Cardiac muscle cell (in vitro differentiated cells and primary cell): Measurements from ENCODE around the gene JAK2. TPM values are rescaled to one million over a fixed set of nuclear protein-coding genes. Genes with fewer than 3 reads are reported as not detected.

ENCODE experiments used
- DNase-seq, 2 donors: peaks; one replicate each; pipeline versions ENCODE4 v3.0.0 to v3.0.0-alpha.2; 2010 to 2017; ENCODE audit warnings: low read depth in 1 of 2, low spot score in 1 of 2
- H3K27ac ChIP-seq: fragments of 200-600 bp; sonication (generic); 2 replicates; pipeline ENCODE4 v1.5.1; 2016
- H3K27me3 ChIP-seq: fragments of 200-600 bp; sonication (generic); 2 replicates; pipeline ENCODE4 v1.6.0; 2016; ENCODE audit warnings: control low read depth
- H3K36me3 ChIP-seq: fragments of 200-600 bp; sonication (generic); 2 replicates; pipeline ENCODE4 v1.5.1; 2016; ENCODE audit warnings: control low read depth
- H3K4me1 ChIP-seq: fragments of 200-600 bp; sonication (generic); 2 replicates; pipeline ENCODE4 v1.8.1; 2017; ENCODE audit warnings: low read depth, mild to moderate bottlenecking, mixed run types
- H3K4me3 ChIP-seq: fragments of 200-600 bp; sonication (generic); 2 replicates; pipeline ENCODE4 v1.5.1; 2016; ENCODE audit warnings: mild to moderate bottlenecking
- H3K9me3 ChIP-seq: fragments of 200-600 bp; sonication (generic); 2 replicates; pipeline ENCODE4 v1.5.1; 2017; ENCODE audit warnings: low read depth, mild to moderate bottlenecking, control low read depth
- polyA plus RNA-seq: library from polyadenylated mRNA; unstranded; fragments of >200 nt; fragmentation: Nextera tagmentation; extraction: Ambion mirVana; gene quantifications from 2 replicates; pipeline ENCODE4 v1.2.1, GENCODE V29; 2016
- total RNA-seq: library from RNA; depleted of rRNA; stranded (reverse); fragments of >200 nt; gene quantifications from 2 replicates; pipeline ENCODE4 v1.2.3, GENCODE V29; 2016
- TF ChIP-seq, protein P1 (sequence below): IDR thresholded peaks from 2 replicates; pipeline ENCODE4 v1.5.1; 2012; ENCODE audit warnings: low read depth, mild to moderate bottlenecking, low read length

The JAK2 gene
- total and polyA plus RNA-seq, 2 experiments from 2014 or later: 3.9 to 6.6 TPM

DNA sequence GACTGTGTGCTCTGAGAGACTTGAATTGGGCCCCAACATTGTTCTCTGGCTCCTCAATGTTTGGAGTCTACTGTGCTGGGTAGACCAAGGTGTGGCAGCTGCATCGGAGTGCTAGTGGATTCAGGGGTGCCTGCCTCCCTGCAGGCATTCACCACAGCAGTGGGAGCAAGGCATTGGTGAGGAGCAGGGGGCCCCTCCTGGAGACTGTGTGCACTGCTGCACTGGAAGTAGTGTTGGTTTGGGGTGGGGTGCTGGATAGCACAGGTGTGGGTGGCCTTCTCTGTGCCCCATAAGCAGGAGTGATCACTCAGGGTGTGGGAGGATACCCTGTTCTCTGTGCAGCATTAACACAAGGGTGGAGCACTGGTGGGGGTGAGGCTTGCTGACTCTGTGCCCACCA is 161.2 kb downstream of the JAK2 start:
- no peaks in the 10 kb centered on the region for H3K9me3 ChIP-seq
- TF ChIP-seq, protein P1, sequence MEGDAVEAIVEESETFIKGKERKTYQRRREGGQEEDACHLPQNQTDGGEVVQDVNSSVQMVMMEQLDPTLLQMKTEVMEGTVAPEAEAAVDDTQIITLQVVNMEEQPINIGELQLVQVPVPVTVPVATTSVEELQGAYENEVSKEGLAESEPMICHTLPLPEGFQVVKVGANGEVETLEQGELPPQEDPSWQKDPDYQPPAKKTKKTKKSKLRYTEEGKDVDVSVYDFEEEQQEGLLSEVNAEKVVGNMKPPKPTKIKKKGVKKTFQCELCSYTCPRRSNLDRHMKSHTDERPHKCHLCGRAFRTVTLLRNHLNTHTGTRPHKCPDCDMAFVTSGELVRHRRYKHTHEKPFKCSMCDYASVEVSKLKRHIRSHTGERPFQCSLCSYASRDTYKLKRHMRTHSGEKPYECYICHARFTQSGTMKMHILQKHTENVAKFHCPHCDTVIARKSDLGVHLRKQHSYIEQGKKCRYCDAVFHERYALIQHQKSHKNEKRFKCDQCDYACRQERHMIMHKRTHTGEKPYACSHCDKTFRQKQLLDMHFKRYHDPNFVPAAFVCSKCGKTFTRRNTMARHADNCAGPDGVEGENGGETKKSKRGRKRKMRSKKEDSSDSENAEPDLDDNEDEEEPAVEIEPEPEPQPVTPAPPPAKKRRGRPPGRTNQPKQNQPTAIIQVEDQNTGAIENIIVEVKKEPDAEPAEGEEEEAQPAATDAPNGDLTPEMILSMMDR: no peak
- no peaks in the 10 kb centered on the region for H3K36me3 ChIP-seq
- H3K27ac ChIP-seq: no peak overlapping the region
- DNase-seq: no peak
- H3K27me3 ChIP-seq: no peaks in the 10 kb centered on the region
- H3K4me1 ChIP-seq: no peaks in the 10 kb centered on the region
- H3K4me3 ChIP-seq: no peak overlapping the region

Other genes with a start within 250 kb of the JAK2 start
- gene AK3, start 244.1 kb upstream of the JAK2 start, total RNA-seq: 105 and 106 TPM in 2 replicates
- 114 and 151 TPM in 2 replicates for gene AK3, start 244.1 kb upstream of the JAK2 start, polyA plus RNA-seq
- gene RCL1, start 192.3 kb upstream of the JAK2 start, total RNA-seq: 12.0 and 15.1 TPM in 2 replicates
- gene RCL1, start 192.3 kb upstream of the JAK2 start, polyA plus RNA-seq: 12.2 and 17.9 TPM in 2 replicates
- gene INSL6, start 200.4 kb downstream of the JAK2 start, total RNA-seq: not detected in 2 replicates
- 0.14 TPM in 1 of 2 replicates, not detected in the other for gene INSL6, start 200.4 kb downstream of the JAK2 start, polyA plus RNA-seq
- gene INSL4, start 246.1 kb downstream of the JAK2 start, total RNA-seq: not detected in 2 replicates
- not detected in 2 replicates for gene INSL4, start 246.1 kb downstream of the JAK2 start, polyA plus RNA-seq